Activated B cell treated with CpG ODN at 0.5 μM for 24 hours (primary cell): ENCODE data around the gene ANO1. TPM values are rescaled to one million over a fixed set of nuclear protein-coding genes. Genes with fewer than 3 reads are reported as not detected.

Experiments
- ATAC-seq: fragments of 200-7000 bp; cut with Tn5 transposase; one replicate; pipeline ENCODE4 v1.10.0; 2021; ENCODE audit warnings: low read depth, mild to moderate bottlenecking, moderate library complexity
- CTCF ChIA-PET: fragments of 350-600 bp; sonication (Branson Sonifier 250); formaldehyde crosslinking; loops from one replicate; lab custom pipeline; 2021; ENCODE audit warnings: antibody characterized with exemption; lab: Charles Lee
- POLR2A ChIA-PET: fragments of 350-600 bp; sonication (Branson Sonifier 250); formaldehyde crosslinking; loops from one replicate; lab custom pipeline; 2021; ENCODE audit warnings: antibody characterized with exemption; lab: Charles Lee
- DNase-seq: peaks from one replicate; pipeline ENCODE4 v3.0.0; 2022
- H3K27ac Mint-ChIP-seq: one replicate; pipeline ENCODE4 v1.8.0; 2020; ENCODE audit warnings: mixed read lengths
- H3K27me3 Mint-ChIP-seq: one replicate; pipeline ENCODE4 v1.8.0; 2021; ENCODE audit warnings: mixed read lengths
- H3K36me3 Mint-ChIP-seq: one replicate; pipeline ENCODE4 v1.8.0; 2021; ENCODE audit warnings: low read depth, mixed read lengths
- H3K4me1 Mint-ChIP-seq: one replicate; pipeline ENCODE4 v1.8.0; 2021; ENCODE audit warnings: mixed read lengths
- H3K4me3 Mint-ChIP-seq: one replicate; pipeline ENCODE4 v1.8.0; 2020; ENCODE audit warnings: mild to moderate bottlenecking, mixed read lengths
- H3K9me3 Mint-ChIP-seq: one replicate; pipeline ENCODE4 v1.8.0; 2020; ENCODE audit warnings: mixed read lengths
- intact Hi-C: fragments of 100-400 bp; cut with micrococcal nuclease; formaldehyde crosslinking; loops from one replicate; pipeline ENCODE4 v1.15.1; 2024
- total RNA-seq: library from RNA; stranded (reverse); gene quantifications from 2 replicates; pipeline ENCODE4 v1.2.3, GENCODE V29; 2022
- TF ChIP-seq, protein P1 (sequence below): fragments of 200-600 bp; IDR thresholded peaks from one replicate; pipeline ENCODE4 v1.8.0; 2022; ENCODE audit warnings: antibody characterized with exemption, mild to moderate bottlenecking

Gene ANO1
- total RNA-seq, 1 donor from 2014 or later: not detected

GRCh38 chr11:70117567-70118145 lies 39.5 kb downstream of the ANO1 start:
- Mint-ChIP-seq H3K4me3 (no peak overlapping the region), H3K9me3 (no peaks in the 10 kb centered on the region), H3K4me1 (no peaks in the 10 kb centered on the region), H3K36me3 (no peaks in the 10 kb centered on the region), H3K27ac (no peak overlapping the region), H3K27me3 (peaks cover 5% of the 10 kb centered on the region)
- CTCF ChIA-PET: no interaction called here
- TF ChIP-seq, protein P1, sequence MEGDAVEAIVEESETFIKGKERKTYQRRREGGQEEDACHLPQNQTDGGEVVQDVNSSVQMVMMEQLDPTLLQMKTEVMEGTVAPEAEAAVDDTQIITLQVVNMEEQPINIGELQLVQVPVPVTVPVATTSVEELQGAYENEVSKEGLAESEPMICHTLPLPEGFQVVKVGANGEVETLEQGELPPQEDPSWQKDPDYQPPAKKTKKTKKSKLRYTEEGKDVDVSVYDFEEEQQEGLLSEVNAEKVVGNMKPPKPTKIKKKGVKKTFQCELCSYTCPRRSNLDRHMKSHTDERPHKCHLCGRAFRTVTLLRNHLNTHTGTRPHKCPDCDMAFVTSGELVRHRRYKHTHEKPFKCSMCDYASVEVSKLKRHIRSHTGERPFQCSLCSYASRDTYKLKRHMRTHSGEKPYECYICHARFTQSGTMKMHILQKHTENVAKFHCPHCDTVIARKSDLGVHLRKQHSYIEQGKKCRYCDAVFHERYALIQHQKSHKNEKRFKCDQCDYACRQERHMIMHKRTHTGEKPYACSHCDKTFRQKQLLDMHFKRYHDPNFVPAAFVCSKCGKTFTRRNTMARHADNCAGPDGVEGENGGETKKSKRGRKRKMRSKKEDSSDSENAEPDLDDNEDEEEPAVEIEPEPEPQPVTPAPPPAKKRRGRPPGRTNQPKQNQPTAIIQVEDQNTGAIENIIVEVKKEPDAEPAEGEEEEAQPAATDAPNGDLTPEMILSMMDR: no peak
- intact Hi-C loops: no loop called here
- ATAC-seq (no peak), DNase-seq (no peak)
- POLR2A ChIA-PET: no interaction called here

GRCh38 chr11:70118642-70119041 lies 40.5 kb downstream of the ANO1 start:
- H3K27ac Mint-ChIP-seq: no peak overlapping the region
- TF ChIP-seq, protein P1: no peak
- no peak overlapping the region for H3K4me3 Mint-ChIP-seq
- H3K4me1 Mint-ChIP-seq: no peaks in the 10 kb centered on the region
- intact Hi-C loops: no loop called here
- POLR2A ChIA-PET: no interaction called here
- H3K36me3 Mint-ChIP-seq: no peaks in the 10 kb centered on the region
- H3K27me3 Mint-ChIP-seq: peaks cover 3% of the 10 kb centered on the region
- DNase-seq (no peak), ATAC-seq (no peak)
- no peaks in the 10 kb centered on the region for H3K9me3 Mint-ChIP-seq
- CTCF ChIA-PET: no interaction called here

GRCh38 chr11:70119502-70119901 lies 41.4 kb downstream of the ANO1 start:
- H3K27me3 Mint-ChIP-seq: peaks cover 3% of the 10 kb centered on the region
- DNase-seq: no peak
- ChIA-PET CTCF (no interaction called here), POLR2A (no interaction called here)
- intact Hi-C loops: no loop called here
- H3K27ac Mint-ChIP-seq: no peak overlapping the region
- no peaks in the 10 kb centered on the region for H3K4me1 Mint-ChIP-seq
- H3K36me3 Mint-ChIP-seq: no peaks in the 10 kb centered on the region
- TF ChIP-seq, protein P1: no peak
- H3K9me3 Mint-ChIP-seq: no peaks in the 10 kb centered on the region
- H3K4me3 Mint-ChIP-seq: no peak overlapping the region
- ATAC-seq: no peak

GRCh38 chr11:70120674-70121073 lies 42.6 kb downstream of the ANO1 start:
- DNase-seq (no peak), ATAC-seq (no peak)
- CTCF ChIA-PET: no interaction called here
- intact Hi-C loops: no loop called here
- H3K4me1 Mint-ChIP-seq: no peaks in the 10 kb centered on the region
- no peak overlapping the region for H3K4me3 Mint-ChIP-seq
- H3K27me3 Mint-ChIP-seq: peaks cover 1% of the 10 kb centered on the region
- TF ChIP-seq, protein P1: no peak
- POLR2A ChIA-PET: no interaction called here
- H3K36me3 Mint-ChIP-seq: no peaks in the 10 kb centered on the region
- H3K9me3 Mint-ChIP-seq: no peaks in the 10 kb centered on the region
- no peak overlapping the region for H3K27ac Mint-ChIP-seq

- no peaks in the 10 kb centered on the region for H3K4me1 Mint-ChIP-seq
- TF ChIP-seq, protein P1: no peak
- CTCF ChIA-PET: no interaction called here
- no peaks in the 10 kb centered on the region for H3K36me3 Mint-ChIP-seq
- H3K27me3 Mint-ChIP-seq: no peaks in the 10 kb centered on the region
- no peak overlapping the region for H3K27ac Mint-ChIP-seq
- H3K9me3 Mint-ChIP-seq: no peaks in the 10 kb centered on the region
- intact Hi-C loops: no loop called here
- DNase-seq (no peak), ATAC-seq (no peak)
- POLR2A ChIA-PET: no interaction called here
- H3K4me3 Mint-ChIP-seq: no peak overlapping the region
Observed at GRCh38 chr11:70122490-70123198, 44.5 kb downstream of the ANO1 start.
